T1000 (cell line): Measurements from ENCODE around the gene EEF2KMT.
"Not testable (repeated sequence)": the region's sequence is repeated elsewhere in the genome, so short reads cannot be mapped to it uniquely, and the experiment has no call there.

Experiments
- DNase-seq: peaks from one replicate; lab custom pipeline; 2025; ENCODE audit warnings: mixed read lengths; lab: John Stamatoyannopoulos, UW

EEF2KMT gene

GRCh38 chr16:5097470-5098220, at the start of gene EEF2KMT:
Gene EEF2KMT (minus strand): TSS chr16:5097795. CDS start chr16:5097739, 56 bp downstream.
- peak; percentile 99 for DNase-seq

GRCh38 chr16:5144621-5144956, 47.0 kb upstream of the EEF2KMT start:
- DNase-seq = not testable (repeated sequence)

- DNase-seq = no peak
Observed at GRCh38 chr16:5143761-5144620, 46.4 kb upstream of the EEF2KMT start.

- not testable (repeated sequence) for DNase-seq
Observed at GRCh38 chr16:5140151-5140550, 42.6 kb upstream of the EEF2KMT start.

GRCh38 chr16:5134739-5135452, 37.3 kb upstream of the EEF2KMT start:
- not testable (repeated sequence) for DNase-seq

GRCh38 chr16:5132915-5133600, 35.5 kb upstream of the EEF2KMT start:
- DNase-seq = not testable (repeated sequence)

GRCh38 chr16:5131467-5132004, 33.9 kb upstream of the EEF2KMT start:
- DNase-seq = not testable (repeated sequence)

GRCh38 chr16:5117300-5118087, 19.9 kb upstream of the EEF2KMT start:
- not testable (repeated sequence) for DNase-seq

- not testable (repeated sequence) for DNase-seq
Observed at GRCh38 chr16:5116780-5117295, 19.2 kb upstream of the EEF2KMT start.

GRCh38 chr16:5110933-5111332, 13.3 kb upstream of the EEF2KMT start:
- DNase-seq = not testable (repeated sequence)

- DNase-seq = no peak
Observed at GRCh38 chr16:5108505-5109158, 11.0 kb upstream of the EEF2KMT start.

- DNase-seq = not testable (repeated sequence)
Observed at GRCh38 chr16:5105039-5105438, 7.4 kb upstream of the EEF2KMT start.

- DNase-seq = not testable (repeated sequence)
Observed at GRCh38 chr16:5103296-5104032, 5.9 kb upstream of the EEF2KMT start.

- DNase-seq = not testable (repeated sequence)
Observed at GRCh38 chr16:5099174-5099573, 1.6 kb upstream of the EEF2KMT start.

GRCh38 chr16:5098221-5099159, 895 bp upstream of the EEF2KMT start:
- not testable (repeated sequence) for DNase-seq

- DNase-seq = peak; percentile 37
Observed at GRCh38 chr16:5097061-5097469, 530 bp downstream of the EEF2KMT start.

GRCh38 chr16:5096437-5097060, 1.0 kb downstream of the EEF2KMT start:
- not testable (repeated sequence) for DNase-seq
